ENCODE results near the gene IPCEF1.
"Not testable (repeated sequence)": the region's sequence is repeated elsewhere in the genome, so short reads cannot be mapped to it uniquely, and the experiment has no call there.

Gene IPCEF1

DNA sequence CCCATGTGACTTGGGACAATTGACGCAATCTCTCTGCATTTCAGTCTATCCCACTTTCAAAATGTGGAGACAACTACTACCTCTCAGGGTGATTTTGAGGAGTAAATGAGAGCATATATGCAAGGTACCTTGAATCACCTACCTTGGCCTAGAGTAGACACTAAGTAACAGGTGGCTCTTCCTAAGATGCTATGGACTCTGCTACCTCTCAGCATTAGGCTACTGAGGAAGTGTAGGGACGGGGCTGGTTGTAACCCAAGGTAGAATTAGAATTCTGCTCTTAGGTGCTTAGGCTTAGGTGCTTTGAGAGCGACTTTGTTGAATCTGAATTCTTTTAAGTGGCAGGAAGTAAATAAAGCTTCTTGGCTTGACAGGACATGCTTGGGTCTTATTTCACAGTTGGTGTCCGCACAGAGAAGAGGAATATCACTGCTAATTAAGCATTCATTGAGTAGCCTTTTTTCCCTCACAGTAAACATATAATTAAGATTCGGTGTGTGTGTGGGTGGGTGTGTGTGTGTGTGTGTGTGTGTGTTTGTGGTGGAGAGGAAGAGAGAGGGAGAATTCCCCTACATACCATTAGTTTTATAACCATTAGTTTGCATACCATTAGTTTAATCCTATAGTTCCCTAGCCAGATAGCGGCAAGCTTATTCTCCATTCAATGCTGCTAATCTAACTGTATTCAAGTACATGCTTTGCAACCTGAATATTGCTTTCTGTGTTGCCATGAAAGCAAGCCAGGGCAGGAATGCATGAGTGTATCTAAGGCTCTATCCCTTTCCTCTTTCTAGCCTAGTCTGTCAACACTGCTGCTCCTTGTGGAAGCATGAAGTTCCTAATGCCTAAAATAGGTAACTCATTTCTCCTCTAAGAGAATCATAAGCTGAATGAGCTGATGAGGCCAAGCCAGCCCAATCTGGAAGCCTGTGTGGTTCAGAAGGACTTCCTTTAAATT is 112.5 kb downstream of the IPCEF1 start:
- no peak for DNase-seq

DNA sequence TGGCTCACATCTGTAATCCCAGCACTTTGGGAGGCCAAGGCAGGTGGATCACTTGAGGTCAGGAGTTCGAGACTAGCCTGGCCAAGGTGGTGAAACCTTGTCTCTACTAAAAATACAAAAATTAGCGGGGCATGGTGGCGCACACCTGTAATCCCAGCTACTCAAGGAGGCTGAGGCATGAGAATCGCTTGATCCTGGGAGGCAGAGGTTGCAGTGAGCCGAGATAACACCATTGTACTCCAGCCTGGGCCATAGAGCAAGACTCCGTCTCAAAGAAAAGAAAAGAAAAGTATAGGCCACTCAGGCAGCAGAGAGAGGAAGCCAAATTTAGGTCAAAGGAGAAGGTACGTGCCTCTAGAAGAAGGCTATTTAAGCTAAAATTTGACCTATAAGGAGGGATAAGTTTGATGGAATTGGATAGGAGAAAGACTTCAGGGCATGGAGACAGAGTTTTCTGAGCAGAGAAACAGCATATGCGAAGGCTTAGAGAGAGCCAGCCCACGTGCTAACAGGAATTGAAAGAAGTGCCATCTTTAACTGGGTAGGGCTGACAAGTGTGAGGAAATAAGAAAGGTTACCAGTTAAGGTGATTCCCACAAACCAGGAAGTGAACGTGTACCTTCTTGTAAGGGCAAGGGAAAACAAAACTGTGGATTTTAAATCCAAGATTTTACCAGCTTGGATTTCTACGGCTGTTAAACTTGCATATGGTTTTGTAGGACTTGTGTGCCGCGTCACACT is 113.8 kb downstream of the IPCEF1 start:
- no peak for DNase-seq

- DNase-seq: no peak
Measured at GRCh38 chr6:154241581-154241980, 115.0 kb downstream of the IPCEF1 start.

DNA sequence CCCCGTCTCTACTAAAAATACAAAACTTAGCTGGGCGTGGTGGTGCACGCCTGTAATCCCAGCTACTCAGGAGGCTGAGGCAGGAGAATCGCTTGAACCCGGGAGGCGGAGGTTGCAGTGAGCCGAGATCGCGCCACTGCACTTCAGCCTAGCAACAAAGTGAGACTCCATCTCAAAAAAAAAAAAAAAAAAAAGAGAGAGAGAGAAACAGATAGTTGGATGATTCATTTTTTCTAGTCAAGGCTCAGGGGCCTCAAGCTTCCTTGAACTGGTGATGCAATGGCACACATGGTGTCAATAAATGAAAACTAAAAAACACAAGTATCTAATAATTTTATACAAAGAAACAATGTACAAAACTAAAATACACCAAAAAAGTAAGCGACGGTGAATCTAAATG is 115.5 kb downstream of the IPCEF1 start:
- DNase-seq: not testable (repeated sequence)

DNA sequence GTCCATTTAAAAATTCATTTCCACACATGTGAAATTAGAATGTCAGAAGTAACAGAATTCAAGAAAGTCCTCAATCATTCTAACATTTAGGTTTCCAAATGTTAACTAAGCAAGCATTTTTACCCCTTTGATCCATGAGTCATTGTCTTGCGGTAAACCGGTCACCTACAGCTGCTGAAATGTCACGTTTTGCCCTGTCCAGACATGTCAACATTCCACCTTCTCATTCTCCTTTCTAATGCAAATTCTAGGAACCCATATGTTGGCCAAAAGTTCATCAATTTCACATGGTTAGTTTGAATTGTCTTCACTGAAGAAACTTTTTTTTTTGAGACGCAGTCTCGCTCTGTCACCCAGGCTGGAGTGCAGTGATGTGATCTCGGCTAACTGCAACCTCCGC is 117.2 kb downstream of the IPCEF1 start:
- no peak for DNase-seq

- DNase-seq: no peak
Measured at GRCh38 chr6:154238831-154239230, 117.8 kb downstream of the IPCEF1 start.

- DNase-seq: no peak
Measured at GRCh38 chr6:154236646-154237301, 119.8 kb downstream of the IPCEF1 start.

DNA sequence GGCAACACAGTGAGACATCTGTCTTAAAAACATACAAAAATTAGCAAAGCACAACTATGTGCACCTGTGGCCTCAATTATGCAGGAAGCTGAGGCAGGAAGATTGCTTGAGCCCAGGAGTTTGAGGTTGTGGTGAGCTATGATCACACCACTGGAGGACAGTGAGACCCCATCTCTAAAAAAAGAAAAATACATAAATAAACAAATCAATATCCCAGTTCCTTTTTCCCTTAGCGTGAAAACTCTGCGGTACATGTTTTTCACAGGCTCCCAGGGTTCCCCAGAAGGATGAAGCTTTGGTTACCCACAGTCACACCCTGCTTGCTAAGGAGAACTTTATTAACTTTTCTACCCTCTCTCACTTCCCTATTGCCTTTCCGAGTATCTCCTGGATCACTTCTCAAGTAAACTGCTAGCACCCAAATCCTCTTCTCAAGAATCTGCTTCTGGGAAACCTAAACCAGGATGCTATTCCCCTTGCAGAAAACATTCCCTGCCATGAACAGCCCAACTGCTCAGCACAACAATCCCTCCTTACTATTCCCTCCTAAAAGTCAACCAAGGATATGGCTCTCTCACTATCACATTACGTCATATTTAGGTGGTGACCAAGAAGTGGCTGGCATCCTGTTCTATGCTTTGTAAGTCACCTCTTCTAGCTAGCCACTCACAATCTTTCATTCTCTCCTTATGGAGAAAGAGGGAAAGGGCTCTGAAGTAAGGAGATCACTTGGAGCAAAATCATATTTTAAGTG is 122.4 kb downstream of the IPCEF1 start:
- DNase-seq: no peak

DNA sequence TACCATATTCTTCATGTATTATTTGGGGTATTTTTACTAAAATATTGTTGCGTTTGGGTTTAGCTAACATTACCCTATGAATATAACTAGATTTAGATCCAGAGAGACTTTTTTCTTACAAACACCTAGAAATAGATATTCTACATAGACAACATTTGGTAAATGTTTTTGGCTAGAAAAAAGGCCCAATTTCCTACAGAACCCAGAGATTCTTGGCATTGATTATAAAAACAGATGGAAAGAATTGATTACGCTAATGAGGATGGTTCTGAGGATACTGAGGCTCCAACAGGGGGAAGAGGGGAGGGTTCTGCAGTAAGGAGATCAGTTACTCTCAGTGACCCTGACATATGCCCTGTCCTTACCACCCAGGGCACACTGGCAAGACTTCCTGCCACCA is 123.2 kb downstream of the IPCEF1 start:
- DNase-seq: no peak

GRCh38 chr6:154232013-154232910 is 124.3 kb downstream of the IPCEF1 start:
- no peak for DNase-seq

DNA sequence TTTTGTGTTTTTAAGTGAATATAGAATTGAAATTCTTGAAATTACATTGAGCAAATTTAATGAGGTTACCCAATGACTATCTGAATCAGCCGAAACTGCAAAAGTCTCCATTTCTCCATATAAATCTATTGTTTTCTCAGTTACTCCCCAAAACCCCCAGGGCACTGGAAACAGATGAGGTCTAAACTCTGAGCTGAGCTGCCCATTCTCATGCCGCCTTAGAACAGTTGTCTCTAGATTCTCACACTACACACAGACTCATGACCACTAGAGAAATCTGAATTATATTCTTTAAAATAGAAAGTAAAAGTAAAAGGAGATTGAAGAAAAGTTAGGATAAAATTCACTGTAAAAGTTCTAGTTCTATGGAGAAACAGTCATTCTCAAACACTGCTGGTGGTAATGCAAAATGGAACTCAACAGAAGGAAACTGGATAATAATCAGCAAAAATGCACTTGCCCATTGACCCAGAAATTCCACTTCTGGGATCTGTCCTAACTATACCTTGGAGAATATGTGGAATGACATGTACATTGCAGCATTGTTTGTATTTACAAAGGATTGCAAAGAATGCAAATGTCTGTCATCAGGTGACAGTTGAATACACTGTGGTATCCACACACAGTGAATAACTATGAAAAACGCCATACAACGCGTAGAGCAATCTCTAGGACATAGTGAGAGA is 125.5 kb downstream of the IPCEF1 start:
- DNase-seq: no peak

- DNase-seq: no peak
Measured at GRCh38 chr6:154230393-154230792, 126.2 kb downstream of the IPCEF1 start.

DNA sequence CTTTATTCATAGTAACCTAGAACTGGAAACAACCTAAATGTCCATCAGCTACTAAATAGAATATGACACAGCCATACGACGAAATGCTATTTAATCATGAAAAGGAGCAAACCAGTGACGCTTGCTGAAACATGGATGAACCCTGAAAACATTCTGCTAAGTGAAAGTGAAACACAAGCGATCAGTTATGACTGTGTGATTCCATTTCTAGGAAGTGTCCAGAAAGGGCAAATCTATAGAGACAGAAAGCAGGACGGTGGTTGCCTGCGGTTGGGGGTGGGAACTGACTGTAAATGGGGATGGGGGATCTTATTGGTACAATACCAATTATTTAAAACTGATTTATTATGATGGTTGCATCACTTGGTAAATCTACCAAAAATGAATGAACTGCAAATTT is 126.8 kb downstream of the IPCEF1 start:
- no peak for DNase-seq

DNA sequence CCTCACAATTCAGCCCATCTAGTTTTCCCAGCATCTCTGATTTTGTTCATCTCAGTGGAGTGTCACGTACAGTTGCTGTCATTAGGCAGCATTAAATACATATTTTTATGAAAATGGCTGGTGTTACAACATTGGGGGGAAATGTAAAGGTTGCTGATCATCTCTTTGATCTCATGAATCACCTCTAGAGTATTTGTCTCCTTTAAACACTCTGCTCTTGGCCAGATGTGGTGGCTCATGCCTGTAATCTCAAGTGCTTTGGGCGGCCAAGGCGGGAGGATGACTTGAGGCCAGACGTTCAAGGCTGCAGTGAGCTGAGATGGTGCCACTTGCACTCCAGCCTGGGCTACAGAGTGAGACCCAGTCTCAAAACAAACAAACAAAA is 128.1 kb downstream of the IPCEF1 start:
- DNase-seq: no peak

DNA sequence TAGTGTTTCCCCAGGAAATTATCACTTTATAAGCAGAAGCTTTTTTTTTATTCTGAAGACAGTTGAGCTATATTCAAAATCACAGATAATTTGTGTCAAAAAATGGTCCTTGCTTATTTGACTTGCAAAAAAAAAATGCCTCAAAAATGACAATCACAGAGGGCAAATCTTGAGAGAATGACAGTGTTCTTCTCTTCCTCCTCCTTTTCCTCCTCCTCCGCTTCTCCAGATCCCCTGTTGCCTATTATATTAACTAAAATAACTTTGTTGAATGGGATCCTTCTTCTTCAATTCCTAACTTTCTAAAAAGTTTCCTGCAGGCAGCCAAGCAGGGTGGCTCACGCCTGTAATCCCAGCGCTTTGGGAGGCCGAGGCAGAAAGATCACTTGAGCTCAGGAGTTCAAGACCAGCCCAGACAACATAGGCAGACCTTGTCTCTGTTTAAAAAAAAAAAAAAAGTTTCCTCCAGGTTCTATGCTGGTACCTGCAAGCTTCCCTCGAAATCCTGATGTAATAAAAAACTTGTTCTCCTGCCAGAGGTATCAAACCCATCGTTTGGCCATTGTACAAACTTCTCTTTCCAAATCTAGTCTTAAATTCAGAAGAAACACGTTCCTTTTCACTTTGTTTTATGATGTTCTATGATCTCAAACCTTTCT is 128.6 kb downstream of the IPCEF1 start:
- no peak for DNase-seq

GRCh38 chr6:154226461-154226860 is 130.1 kb downstream of the IPCEF1 start:
- DNase-seq: no peak

DNA sequence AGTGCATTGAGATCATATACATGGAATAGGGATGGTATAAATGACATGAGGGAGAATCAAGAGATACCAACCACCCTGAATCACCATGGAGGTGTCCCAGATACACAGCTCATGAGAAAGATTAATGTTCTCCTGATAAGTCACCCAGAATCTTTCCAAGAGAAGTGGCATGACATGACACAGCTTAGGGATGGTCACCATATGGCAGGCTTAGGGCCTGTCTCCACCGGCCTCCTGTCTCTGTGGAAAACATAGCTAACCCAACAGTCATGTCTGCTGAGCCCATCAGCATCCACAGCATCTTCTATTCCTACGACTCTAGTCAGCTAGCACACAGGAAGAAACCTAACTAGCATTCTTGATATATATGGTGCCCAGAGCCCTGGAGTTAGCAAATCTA is 133.3 kb downstream of the IPCEF1 start:
- no peak for DNase-seq

DNA sequence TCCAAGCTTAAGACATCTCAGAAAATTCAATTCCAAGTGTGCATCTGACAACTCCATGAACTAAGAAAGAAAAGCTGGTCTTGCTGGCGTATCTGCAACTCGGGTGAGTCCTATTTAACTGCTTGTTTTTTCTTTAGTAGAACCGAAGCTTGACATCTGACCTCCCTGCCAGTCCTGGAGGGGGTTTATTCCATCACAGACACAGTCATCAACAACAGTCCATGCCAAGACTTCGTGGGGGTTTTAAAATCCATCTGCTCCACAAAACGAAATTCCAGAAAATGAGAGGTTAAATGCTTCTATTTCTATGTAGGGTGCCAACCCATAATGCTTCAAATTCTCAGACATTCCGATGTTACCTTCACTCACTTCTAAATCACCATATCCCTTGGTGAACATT is 133.9 kb downstream of the IPCEF1 start:
- no peak for DNase-seq

GRCh38 chr6:154219250-154219649 is 137.4 kb downstream of the IPCEF1 start:
- DNase-seq: no peak

GRCh38 chr6:154218787-154219186 is 137.8 kb downstream of the IPCEF1 start:
- DNase-seq: no peak

Measured in T-helper 9 cell (primary cell).